A549 (cell line): ENCODE measurements around the gene CDYL2. TPM values are rescaled to one million over a fixed set of nuclear protein-coding genes. Genes with fewer than 3 reads are reported as not detected.

Source experiments
- ATAC-seq, 2 experiments: fragments of 200-7000 bp in 1 of 2; fragments of >200 bp in 1 of 2; cut with Nextera tagmentation in 1 of 2; cut with Tn5 transposase in 1 of 2; 3 replicates each; pipeline versions ENCODE4 v1.8.0 to v1.9.1; 2018 to 2020; ENCODE audit warnings: mild to moderate bottlenecking in 1 of 2, moderate library complexity in 1 of 2
- CTCF ChIA-PET: fragments of 300-600 bp; sonication (Branson Sonifier 250); formaldehyde crosslinking; extraction: SDS; loops from one replicate; lab custom pipeline; 2021; ENCODE audit warnings: antibody characterized with exemption, inconsistent platforms; lab: Yijun Ruan, JAX
- POLR2A ChIA-PET: fragments of 350-600 bp; formaldehyde crosslinking; extraction: SDS; loops from one replicate; lab custom pipeline; 2021; ENCODE audit warnings: antibody characterized with exemption, inconsistent platforms; lab: Yijun Ruan, JAX
- DNase-seq, 2 experiments: peaks; one replicate each; pipeline versions ENCODE4 v3.0.0 to v3.0.0-alpha.2; 2011 to 2016; ENCODE audit warnings: low read depth in 1 of 2, low spot score in 1 of 2
- FAIRE-seq: peaks from 2 replicates; lab custom pipeline; 2011; peaks lifted over from hg19 to GRCh38; lab: Jason Lieb, UNC
- H3K27ac ChIP-seq, 2 experiments: fragments of >200 bp; sonication (Bioruptor Twin); formaldehyde crosslinking; 3 replicates each; pipeline ENCODE4 v1.5.1; 2016 to 2017
- H3K4me1 ChIP-seq: fragments of >200 bp; sonication (Bioruptor Twin); formaldehyde crosslinking; 3 replicates; pipeline ENCODE4 v1.6.1; 2016
- H3K4me2 ChIP-seq: fragments of >200 bp; sonication (Bioruptor Twin); formaldehyde crosslinking; 3 replicates; pipeline ENCODE4 v1.6.1; 2016
- H3K4me3 ChIP-seq: fragments of >200 bp; sonication (Bioruptor Twin); formaldehyde crosslinking; 3 replicates; pipeline ENCODE4 v1.5.1; 2016
- H3K9me3 ChIP-seq: fragments of >200 bp; sonication (Bioruptor Twin); formaldehyde crosslinking; 3 replicates; pipeline ENCODE4 v1.6.1; 2016
- BHLHE40 ChIP-seq: IDR thresholded peaks from 2 replicates; pipeline ENCODE4 v1.6.1; 2012; ENCODE audit warnings: low read depth, low read length, inconsistent platforms
- CBX2 ChIP-seq: fragments of 200-600 bp; sonication (generic); IDR thresholded peaks from 2 replicates; pipeline ENCODE4 v1.6.1; 2016; ENCODE audit warnings: low read depth, mild to moderate bottlenecking, borderline replicate concordance
- EP300 ChIP-seq, 2 experiments: fragments of >200 bp; sonication (Bioruptor Twin); formaldehyde crosslinking; IDR thresholded peaks; 2 replicates in 1 of 2; 3 replicates in 1 of 2; pipeline ENCODE4 v1.6.1; 2016 to 2017
- ESRRA ChIP-seq: fragments of 150-350 bp; IDR thresholded peaks from 2 replicates; pipeline ENCODE4 v1.6.1; 2014; ENCODE audit warnings: mild to moderate bottlenecking, low read length, borderline replicate concordance
- FOXS1 ChIP-seq: fragments of 250-450 bp; sonication (Bioruptor Pico); IDR thresholded peaks from 2 replicates; pipeline ENCODE4 v1.5.0; 2020; ENCODE audit warnings: mild to moderate bottlenecking, moderate library complexity
- GATA3 ChIP-seq: IDR thresholded peaks from 2 replicates; pipeline ENCODE4 v1.6.1; 2012; ENCODE audit warnings: borderline replicate concordance
- HEYL ChIP-seq: fragments of 250-450 bp; sonication (Bioruptor Pico); IDR thresholded peaks from 2 replicates; pipeline ENCODE4 v1.8.0; 2021; ENCODE audit warnings: mild to moderate bottlenecking, moderate library complexity
- JUNB ChIP-seq: fragments of >200 bp; sonication (Bioruptor Twin); formaldehyde crosslinking; IDR thresholded peaks from 2 replicates; pipeline ENCODE4 v1.6.1; 2016
- KDM1A ChIP-seq: fragments of 200-600 bp; sonication (generic); IDR thresholded peaks from 2 replicates; pipeline ENCODE4 v1.6.1; 2016; ENCODE audit warnings: low read depth, mild to moderate bottlenecking
- MAZ ChIP-seq: fragments of 150-350 bp; IDR thresholded peaks from 2 replicates; pipeline ENCODE4 v1.6.1; 2014; ENCODE audit warnings: antibody characterized with exemption, low read depth, low read length, borderline replicate concordance
- MYC ChIP-seq: IDR thresholded peaks from 2 replicates; pipeline ENCODE4 v1.6.1; 2012; ENCODE audit warnings: mild to moderate bottlenecking, inconsistent platforms, low read length, improper control_type of control experiment, borderline replicate concordance
- NR3C1 ChIP-seq: fragments of >200 bp; sonication (Bioruptor Twin); formaldehyde crosslinking; IDR thresholded peaks from 3 replicates; pipeline ENCODE4 v1.6.1; 2017
- RARB ChIP-seq: fragments of 250-450 bp; sonication (Bioruptor Pico); IDR thresholded peaks from 2 replicates; pipeline ENCODE4 v1.8.0; 2021; ENCODE audit warnings: mild to moderate bottlenecking, moderate library complexity
- RCOR1 ChIP-seq: fragments of 150-350 bp; IDR thresholded peaks from 2 replicates; pipeline ENCODE4 v1.6.1; 2014; ENCODE audit warnings: antibody characterized with exemption, low read length, low read depth
- SREBF2 ChIP-seq: fragments of 450-650 bp; IDR thresholded peaks from 2 replicates; pipeline ENCODE4 v1.6.1; 2014; ENCODE audit warnings: mild to moderate bottlenecking, moderate library complexity
- TFCP2L1 ChIP-seq: fragments of 250-450 bp; sonication (Bioruptor Pico); IDR thresholded peaks from 2 replicates; pipeline ENCODE4 v1.5.0; 2021; ENCODE audit warnings: mild to moderate bottlenecking
- ZC3H11A ChIP-seq: fragments of 450-650 bp; IDR thresholded peaks from 2 replicates; pipeline ENCODE4 v1.6.1; 2014; ENCODE audit warnings: antibody characterized with exemption, mild to moderate bottlenecking
- WGBS: methylation state at CpG from one replicate; pipeline ENCODE4 v1.1.6; 2017; ENCODE audit errors: missing lambda C conversion rate; 5-methylcytosine and 5-hydroxymethylcytosine counted together
- polyA plus RNA-seq, 4 experiments: library from polyadenylated mRNA; depleted of rRNA in 3 of 4; stranded (reverse); fragments of >200 nt; fragmentation: RNase III in 1 of 4; extraction: RNeasy Plus Mini Kit Qiagen cat#74134 plus additional on column Dnase treatment in 1 of 4; gene quantifications; 2 replicates in 3 of 4; 3 replicates in 1 of 4; pipeline ENCODE4 v1.2.3, GENCODE V29; 2011 to 2017
- TF ChIP-seq, protein P1 (sequence below): fragments of >200 bp; sonication (Bioruptor Twin); formaldehyde crosslinking; IDR thresholded peaks from 2 replicates; pipeline ENCODE4 v1.6.1; 2016
- TF ChIP-seq, protein P2 (sequence below): fragments of >200 bp; sonication (Bioruptor Twin); formaldehyde crosslinking; IDR thresholded peaks from 3 replicates; pipeline ENCODE4 v1.5.1; 2016
- TF ChIP-seq, protein P3 (sequence below): fragments of 150-350 bp; IDR thresholded peaks from 2 replicates; pipeline ENCODE4 v1.6.1; 2014; ENCODE audit warnings: low read depth, mild to moderate bottlenecking, low read length

CDYL2 gene
- polyA plus RNA-seq, 2 of the 4 experiments (the other 2 are of a cell fraction): 0.05 to 0.10 TPM

DNA sequence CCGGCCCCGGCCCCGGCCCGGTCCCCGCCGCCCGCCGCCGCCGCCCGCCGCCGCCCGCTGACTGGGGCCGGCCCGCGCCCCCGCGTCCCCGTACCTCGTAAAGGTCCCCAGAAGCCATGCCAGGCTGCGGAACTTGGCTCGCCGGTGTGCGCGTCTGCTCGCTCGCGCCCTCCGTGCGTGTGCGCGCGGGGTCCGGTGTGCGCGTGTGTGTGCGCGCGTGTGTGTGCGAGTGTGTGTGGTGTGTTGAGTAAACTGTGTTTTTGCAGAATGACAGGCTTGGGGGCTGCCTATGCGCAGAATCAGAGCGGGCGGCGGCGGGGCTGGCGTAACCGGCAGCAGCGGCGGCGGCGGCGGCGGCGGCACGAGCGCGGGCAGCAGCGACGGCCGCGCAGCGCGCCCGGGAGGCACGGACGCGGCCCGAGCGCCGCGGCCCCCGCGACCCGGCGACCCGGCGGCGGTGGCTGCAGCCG lies 307 bp downstream of the CDYL2 start:
- no peak for FAIRE-seq
- peak overlapping the region; percentile 64 for H3K4me3 ChIP-seq
- POLR2A ChIA-PET: no interaction called here
- H3K27ac ChIP-seq: peak overlapping the region in 1 of 2 experiments; percentile 80; a peak in 3 of 6 replicates
- 0% methylated on average over 11 of the region's 80 CpGs for WGBS
- 0 out of 3 replicates have a peak, but pooled peaks cover 3% of the 10 kb centered on the region for H3K4me1 ChIP-seq
- peaks cover 10% of the 10 kb centered on the region; the same call in 2 of the 3 replicates for H3K9me3 ChIP-seq
- TF ChIP-seq EP300 (IDR thresholded peaks at IDR 0.05): no peak
- TF ChIP-seq GATA3: no peak
- TF ChIP-seq RARB (CRISPR knock-in tag): no peak
- TF ChIP-seq, protein P1, sequence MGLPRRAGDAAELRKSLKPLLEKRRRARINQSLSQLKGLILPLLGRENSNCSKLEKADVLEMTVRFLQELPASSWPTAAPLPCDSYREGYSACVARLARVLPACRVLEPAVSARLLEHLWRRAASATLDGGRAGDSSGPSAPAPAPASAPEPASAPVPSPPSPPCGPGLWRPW: no peak
- TF ChIP-seq NR3C1: no peak
- TF ChIP-seq, protein P2, sequence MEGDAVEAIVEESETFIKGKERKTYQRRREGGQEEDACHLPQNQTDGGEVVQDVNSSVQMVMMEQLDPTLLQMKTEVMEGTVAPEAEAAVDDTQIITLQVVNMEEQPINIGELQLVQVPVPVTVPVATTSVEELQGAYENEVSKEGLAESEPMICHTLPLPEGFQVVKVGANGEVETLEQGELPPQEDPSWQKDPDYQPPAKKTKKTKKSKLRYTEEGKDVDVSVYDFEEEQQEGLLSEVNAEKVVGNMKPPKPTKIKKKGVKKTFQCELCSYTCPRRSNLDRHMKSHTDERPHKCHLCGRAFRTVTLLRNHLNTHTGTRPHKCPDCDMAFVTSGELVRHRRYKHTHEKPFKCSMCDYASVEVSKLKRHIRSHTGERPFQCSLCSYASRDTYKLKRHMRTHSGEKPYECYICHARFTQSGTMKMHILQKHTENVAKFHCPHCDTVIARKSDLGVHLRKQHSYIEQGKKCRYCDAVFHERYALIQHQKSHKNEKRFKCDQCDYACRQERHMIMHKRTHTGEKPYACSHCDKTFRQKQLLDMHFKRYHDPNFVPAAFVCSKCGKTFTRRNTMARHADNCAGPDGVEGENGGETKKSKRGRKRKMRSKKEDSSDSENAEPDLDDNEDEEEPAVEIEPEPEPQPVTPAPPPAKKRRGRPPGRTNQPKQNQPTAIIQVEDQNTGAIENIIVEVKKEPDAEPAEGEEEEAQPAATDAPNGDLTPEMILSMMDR: no peak
- no peak for TF ChIP-seq SREBF2
- no peak for TF ChIP-seq RCOR1
- CTCF ChIA-PET: no interaction called here
- peak overlapping the region; percentile 96 for H3K4me2 ChIP-seq
- peak in 1 of 2 experiments; percentile 32 for DNase-seq
- ATAC-seq: peak; percentile 62 to 66

DNA sequence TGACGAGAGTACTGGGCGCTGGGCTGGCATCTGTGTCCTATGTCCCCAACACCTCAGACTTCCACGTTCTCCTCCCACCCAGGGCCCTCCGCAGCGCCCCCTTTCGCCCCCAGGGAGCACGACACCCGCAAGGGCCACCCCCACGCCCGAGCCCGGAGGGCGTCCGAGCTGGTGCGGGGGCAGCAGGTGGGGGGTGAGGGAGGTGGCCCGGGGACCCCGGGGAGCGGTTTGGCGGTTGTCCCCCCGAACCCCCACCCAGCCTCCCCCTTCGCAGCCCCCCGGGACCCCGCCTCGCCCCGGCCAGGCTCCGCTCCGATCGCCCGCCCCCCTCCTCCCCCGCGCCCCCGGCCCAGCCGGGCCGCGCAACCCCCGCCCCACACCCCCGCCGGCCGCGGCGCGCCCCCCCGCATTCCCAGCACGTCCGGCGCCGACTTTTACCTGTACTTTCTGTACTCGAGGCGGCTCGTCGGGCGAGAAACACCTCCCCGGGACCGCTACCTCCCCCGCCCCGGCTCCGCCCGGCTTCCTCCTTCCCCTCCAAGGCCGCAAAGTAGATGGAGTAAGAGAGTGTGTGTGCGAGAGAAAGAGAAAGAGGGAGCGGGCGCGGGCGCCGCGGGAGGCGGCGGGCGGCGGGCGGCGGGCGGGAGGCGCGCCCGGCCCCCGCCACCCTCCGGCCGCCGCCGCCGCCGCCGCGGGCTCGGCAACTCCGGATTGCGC lies 901 bp downstream of the CDYL2 start:
- FAIRE-seq (no peak), DNase-seq (no peak), ATAC-seq (peak; percentile 9 to 38; a peak in 3 of 6 replicates)
- peak overlapping the region; percentile 64 for H3K4me3 ChIP-seq
- H3K4me1 ChIP-seq: 0 out of 3 replicates have a peak, but pooled peaks cover 3% of the 10 kb centered on the region
- H3K27ac ChIP-seq: peak overlapping the region in 1 of 2 experiments; percentile 80; a peak in 3 of 6 replicates
- H3K4me2 ChIP-seq: peak overlapping the region; percentile 96
- 14% methylated on average over 16 of the region's 87 CpGs for WGBS
- CTCF ChIA-PET: interaction anchor here (0.5 kb wide), 1 partner anchor 1747 kb away, joined by 3 read pairs; no protein-coding TSS in a partner anchor
- H3K9me3 ChIP-seq: peaks cover 10% of the 10 kb centered on the region; the same call in 2 of the 3 replicates
- POLR2A ChIA-PET: no interaction called here
- TF ChIP-seq, protein P3, sequence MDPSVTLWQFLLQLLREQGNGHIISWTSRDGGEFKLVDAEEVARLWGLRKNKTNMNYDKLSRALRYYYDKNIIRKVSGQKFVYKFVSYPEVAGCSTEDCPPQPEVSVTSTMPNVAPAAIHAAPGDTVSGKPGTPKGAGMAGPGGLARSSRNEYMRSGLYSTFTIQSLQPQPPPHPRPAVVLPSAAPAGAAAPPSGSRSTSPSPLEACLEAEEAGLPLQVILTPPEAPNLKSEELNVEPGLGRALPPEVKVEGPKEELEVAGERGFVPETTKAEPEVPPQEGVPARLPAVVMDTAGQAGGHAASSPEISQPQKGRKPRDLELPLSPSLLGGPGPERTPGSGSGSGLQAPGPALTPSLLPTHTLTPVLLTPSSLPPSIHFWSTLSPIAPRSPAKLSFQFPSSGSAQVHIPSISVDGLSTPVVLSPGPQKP: no peak
- TF ChIP-seq GATA3 (no peak), BHLHE40 (no peak), MYC (no peak), FOXS1 (no peak), EP300 (IDR thresholded peaks at IDR 0.05) (no peak), KDM1A (no peak), NR3C1 (no peak), JUNB (no peak), ZC3H11A (no peak)

DNA sequence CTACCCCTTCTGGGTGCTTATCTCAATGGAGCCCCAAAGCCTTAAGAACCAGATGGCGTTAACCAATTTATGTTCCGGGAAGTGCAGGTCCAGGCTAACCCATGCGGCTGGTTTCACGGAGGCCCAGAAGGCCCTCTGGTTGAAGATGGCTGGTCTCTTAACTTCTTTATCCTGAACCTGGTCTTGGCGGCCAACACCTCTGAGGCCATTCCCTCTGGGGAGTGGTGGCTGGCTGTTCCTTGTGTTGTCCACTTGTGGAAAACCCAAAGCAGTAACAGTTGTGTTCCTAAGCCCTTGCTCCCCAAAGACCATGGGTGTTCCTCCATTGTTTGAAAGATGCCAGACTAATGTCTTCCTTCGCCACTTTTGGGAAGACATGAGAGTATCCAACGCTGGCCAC lies 1.5 kb downstream of the CDYL2 start:
- ATAC-seq (no peak), FAIRE-seq (no peak), DNase-seq (no peak)
- Histone ChIP-seq H3K9me3 (peaks cover 10% of the 10 kb centered on the region; the same call in 2 of the 3 replicates), H3K4me1 (0 out of 3 replicates have a peak, but pooled peaks cover 3% of the 10 kb centered on the region), H3K4me2 (no peak overlapping the region), H3K27ac (no peak overlapping the region), H3K4me3 (no peak overlapping the region)
- CTCF ChIA-PET: interaction anchor here (0.6 kb wide), 1 partner anchor 1428 kb away, joined by 3 read pairs; no protein-coding TSS in a partner anchor
- TF ChIP-seq SREBF2 (no peak), JUNB (no peak), TFCP2L1 (no peak), EP300 (IDR thresholded peaks at IDR 0.05) (no peak), MAZ (no peak), CBX2 (no peak), ESRRA (no peak), HEYL (CRISPR knock-in tag) (no peak)
- WGBS: 81% methylated on average over 7 of the region's 7 CpGs
- POLR2A ChIA-PET: no interaction called here
